Measurements from ENCODE around the gene S100A7. TPM values are rescaled to one million over a fixed set of nuclear protein-coding genes. Genes with fewer than 3 reads are reported as not detected.

Gene S100A7
- total RNA-seq, 1 donor = not detected

GRCh38 chr1:153434746-153435455 lies 25.6 kb downstream of the S100A7 start:
- no peak overlapping the region for H3K4me3 ChIP-seq (ENCODE audit: low read depth, low read length)
- DNase-seq (ENCODE audit: low read depth) = no peak
- no peak for TF ChIP-seq CTCF (IDR thresholded peaks at IDR 0.05; ENCODE audit: insufficient read depth, low read length)

DNA sequence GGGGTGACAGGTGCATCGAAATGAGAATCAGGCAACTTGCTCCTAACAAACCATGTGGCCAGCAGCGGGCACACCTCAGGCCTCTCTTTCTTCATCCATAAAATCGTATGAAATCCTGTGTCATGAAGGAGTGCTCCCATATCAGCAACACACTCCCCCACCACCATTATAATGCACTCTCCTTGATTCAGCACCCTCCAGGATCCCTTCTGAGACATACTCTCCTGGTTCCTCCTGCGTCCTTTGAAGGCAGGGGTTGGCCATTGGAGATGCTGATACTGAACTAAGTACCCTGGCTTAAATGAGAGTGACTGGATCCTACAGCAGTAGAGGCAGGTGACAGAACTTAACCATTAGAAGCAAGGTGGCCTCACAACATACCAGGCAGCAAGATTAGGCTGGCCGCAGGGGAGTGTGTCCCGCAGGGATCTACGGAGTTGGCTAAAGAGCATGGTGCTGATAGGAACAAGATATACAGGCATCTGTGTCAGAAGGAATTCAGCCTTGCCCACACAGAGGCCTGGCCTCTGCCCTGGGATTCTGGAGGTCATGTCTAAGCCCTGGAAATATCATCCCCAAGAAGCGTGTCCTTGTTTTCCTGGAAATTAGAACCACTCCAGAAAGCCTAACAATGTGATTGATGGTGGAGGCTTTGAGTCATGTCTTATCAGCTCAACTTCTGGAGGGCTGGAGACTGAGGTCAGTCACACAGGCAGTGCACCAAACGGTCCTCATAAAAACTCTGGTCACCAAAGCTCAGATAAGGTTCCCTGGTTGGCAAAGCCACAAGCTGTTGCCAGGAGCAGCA lies 27.4 kb downstream of the S100A7 start:
- no peak for DNase-seq (ENCODE audit: low read depth)
- no peak for TF ChIP-seq CTCF (IDR thresholded peaks at IDR 0.05; ENCODE audit: insufficient read depth, low read length)
- H3K4me3 ChIP-seq (ENCODE audit: low read depth, low read length) = no peak overlapping the region

DNA sequence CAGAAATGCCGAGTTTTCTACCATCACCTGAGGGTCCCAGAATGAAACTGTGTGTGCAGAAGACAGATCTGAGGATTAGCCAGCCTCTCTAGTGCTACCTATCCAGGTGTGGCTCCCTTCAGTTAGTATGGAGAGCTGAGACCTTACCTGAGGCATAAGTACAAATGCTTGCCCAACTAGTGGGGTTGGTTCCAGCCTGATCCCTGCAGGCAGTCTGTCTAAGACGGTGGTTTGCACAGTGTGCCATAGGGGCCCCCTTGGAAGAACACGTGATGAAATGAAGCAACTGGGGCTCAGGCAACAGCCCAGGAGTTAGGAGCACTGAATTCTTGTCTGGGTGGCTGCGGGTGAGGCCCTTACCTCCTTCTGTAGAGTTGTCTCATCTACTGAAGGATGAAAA lies 28.5 kb downstream of the S100A7 start:
- no peak for TF ChIP-seq CTCF (IDR thresholded peaks at IDR 0.05; ENCODE audit: insufficient read depth, low read length)
- no peak for DNase-seq (ENCODE audit: low read depth)
- no peak overlapping the region for H3K4me3 ChIP-seq (ENCODE audit: low read depth, low read length)

- H3K4me3 ChIP-seq (ENCODE audit: low read depth, low read length) = no peak overlapping the region
- TF ChIP-seq CTCF (IDR thresholded peaks at IDR 0.05; ENCODE audit: insufficient read depth, low read length) = no peak
- no peak for DNase-seq (ENCODE audit: low read depth)
These were observed 29.0 kb downstream of the S100A7 start for GRCh38 chr1:153431427-153431826.

GRCh38 chr1:153431002-153431401 lies 29.4 kb downstream of the S100A7 start:
- no peak for TF ChIP-seq CTCF (IDR thresholded peaks at IDR 0.05; ENCODE audit: insufficient read depth, low read length)
- no peak for DNase-seq (ENCODE audit: low read depth)
- no peak overlapping the region for H3K4me3 ChIP-seq (ENCODE audit: low read depth, low read length)

- DNase-seq (ENCODE audit: low read depth) = no peak
- no peak overlapping the region for H3K4me3 ChIP-seq (ENCODE audit: low read depth, low read length)
- TF ChIP-seq CTCF (IDR thresholded peaks at IDR 0.05; ENCODE audit: insufficient read depth, low read length) = no peak
These were observed 29.9 kb downstream of the S100A7 start for GRCh38 chr1:153430561-153430960.

All from fibroblast of the aortic adventitia (primary cell).